LNCaP clone FGC (cell line): ENCODE results near the gene VRK3.

Experiments
- DNase-seq: peaks from one replicate; pipeline ENCODE4 v3.0.0-alpha.2; 2011; ENCODE audit warnings: low read depth
- H3K4me3 ChIP-seq: 2 replicates; pipeline ENCODE4 v1.5.1; 2011; ENCODE audit warnings: mild to moderate bottlenecking, low read depth, low read length, control low read depth
- CTCF ChIP-seq: IDR thresholded peaks from 2 replicates; pipeline ENCODE4 v1.5.1; 2012; ENCODE audit warnings: mild to moderate bottlenecking; ENCODE audit not compliant: control insufficient read depth, insufficient read depth; ENCODE audit errors: extremely low read depth

The VRK3 gene

GRCh38 chr19:49981603-49982593 lies 43.3 kb downstream of the VRK3 start:
- no peak for DNase-seq
- TF ChIP-seq CTCF = no peak
- H3K4me3 ChIP-seq = no peak overlapping the region

- DNase-seq = no peak
- no peak for TF ChIP-seq CTCF
Observed at GRCh38 chr19:49978324-49978723, 46.8 kb downstream of the VRK3 start.

GRCh38 chr19:49977881-49978280 lies 47.3 kb downstream of the VRK3 start:
- no peak for TF ChIP-seq CTCF
- no peak overlapping the region for H3K4me3 ChIP-seq
- no peak for DNase-seq

More at GRCh38 chr19:49978324-49978723, 46.8 kb downstream of the VRK3 start:
- no peak overlapping the region for H3K4me3 ChIP-seq

- no peak overlapping the region for H3K4me3 ChIP-seq
- no peak for DNase-seq
- TF ChIP-seq CTCF = no peak
Observed at GRCh38 chr19:49977076-49977475, 48.1 kb downstream of the VRK3 start.

- no peak overlapping the region for H3K4me3 ChIP-seq
- TF ChIP-seq CTCF = no peak
- DNase-seq = no peak
Observed at GRCh38 chr19:49976496-49976895, 48.7 kb downstream of the VRK3 start.

- no peak for TF ChIP-seq CTCF
- no peak for DNase-seq
- no peak overlapping the region for H3K4me3 ChIP-seq
Observed at GRCh38 chr19:49975051-49975450, 50.1 kb downstream of the VRK3 start.
